ENCODE results near the gene CDH16.
A peak's percentile ranks its signal among the peaks of the same experiment; 100 is the strongest.

The CDH16 gene

GRCh38 chr16:66934138-66934838, 15.6 kb upstream of the CDH16 start, which contains the start of gene CIAO2B (continued):
- TF ChIP-seq ZNF280D (tag by site-specific recombination; IDR thresholded peaks at IDR 0.05) (no peak), ZNF529 (tag by site-specific recombination; IDR thresholded peaks at IDR 0.05; ENCODE audit: insufficient replicate concordance) (no peak), ZNF148 (tag by site-specific recombination; IDR thresholded peaks at IDR 0.05; ENCODE audit: borderline replicate concordance) (no peak), ZNF843 (tag by site-specific recombination; IDR thresholded peaks at IDR 0.05) (peak; percentile 69; the same call in 1 of the 2 replicates), ZNF433 (tag by site-specific recombination; IDR thresholded peaks at IDR 0.05; ENCODE audit: low read depth) (no peak), MZF1 (tag by site-specific recombination; IDR thresholded peaks at IDR 0.05; ENCODE audit: borderline replicate concordance) (peak; percentile 57; the same call in 1 of the 2 replicates), ZNF747 (tag by site-specific recombination; IDR thresholded peaks at IDR 0.05) (no peak), KLF16 (tag by site-specific recombination; IDR thresholded peaks at IDR 0.05) (peak; percentile 97), ZNF398 (tag by site-specific recombination; IDR thresholded peaks at IDR 0.05) (peak; percentile 73), ZNF341 (tag by site-specific recombination; IDR thresholded peaks at IDR 0.05; ENCODE audit: low read depth) (peak; percentile 68), ZNF155 (tag by site-specific recombination; IDR thresholded peaks at IDR 0.05) (no peak), ZNF362 (tag by site-specific recombination; IDR thresholded peaks at IDR 0.05) (no peak), ZNF645 (tag by site-specific recombination; IDR thresholded peaks at IDR 0.05) (no peak), HOXC10 (CRISPR knock-in tag; IDR thresholded peaks at IDR 0.05) (no peak), ZNF473 (tag by site-specific recombination; IDR thresholded peaks at IDR 0.05) (no peak), SCRT1 (tag by site-specific recombination; IDR thresholded peaks at IDR 0.05; ENCODE audit: borderline replicate concordance) (no peak), TCF7L2 (IDR thresholded peaks at IDR 0.05; ENCODE audit: borderline replicate concordance, low read depth, low read length) (no peak), ZNF223 (tag by site-specific recombination; IDR thresholded peaks at IDR 0.05) (no peak), ZBTB20 (tag by site-specific recombination; IDR thresholded peaks at IDR 0.05) (peak; percentile 78), ZNF558 (tag by site-specific recombination; IDR thresholded peaks at IDR 0.05) (no peak)
- TF ChIP-seq, protein P1, sequence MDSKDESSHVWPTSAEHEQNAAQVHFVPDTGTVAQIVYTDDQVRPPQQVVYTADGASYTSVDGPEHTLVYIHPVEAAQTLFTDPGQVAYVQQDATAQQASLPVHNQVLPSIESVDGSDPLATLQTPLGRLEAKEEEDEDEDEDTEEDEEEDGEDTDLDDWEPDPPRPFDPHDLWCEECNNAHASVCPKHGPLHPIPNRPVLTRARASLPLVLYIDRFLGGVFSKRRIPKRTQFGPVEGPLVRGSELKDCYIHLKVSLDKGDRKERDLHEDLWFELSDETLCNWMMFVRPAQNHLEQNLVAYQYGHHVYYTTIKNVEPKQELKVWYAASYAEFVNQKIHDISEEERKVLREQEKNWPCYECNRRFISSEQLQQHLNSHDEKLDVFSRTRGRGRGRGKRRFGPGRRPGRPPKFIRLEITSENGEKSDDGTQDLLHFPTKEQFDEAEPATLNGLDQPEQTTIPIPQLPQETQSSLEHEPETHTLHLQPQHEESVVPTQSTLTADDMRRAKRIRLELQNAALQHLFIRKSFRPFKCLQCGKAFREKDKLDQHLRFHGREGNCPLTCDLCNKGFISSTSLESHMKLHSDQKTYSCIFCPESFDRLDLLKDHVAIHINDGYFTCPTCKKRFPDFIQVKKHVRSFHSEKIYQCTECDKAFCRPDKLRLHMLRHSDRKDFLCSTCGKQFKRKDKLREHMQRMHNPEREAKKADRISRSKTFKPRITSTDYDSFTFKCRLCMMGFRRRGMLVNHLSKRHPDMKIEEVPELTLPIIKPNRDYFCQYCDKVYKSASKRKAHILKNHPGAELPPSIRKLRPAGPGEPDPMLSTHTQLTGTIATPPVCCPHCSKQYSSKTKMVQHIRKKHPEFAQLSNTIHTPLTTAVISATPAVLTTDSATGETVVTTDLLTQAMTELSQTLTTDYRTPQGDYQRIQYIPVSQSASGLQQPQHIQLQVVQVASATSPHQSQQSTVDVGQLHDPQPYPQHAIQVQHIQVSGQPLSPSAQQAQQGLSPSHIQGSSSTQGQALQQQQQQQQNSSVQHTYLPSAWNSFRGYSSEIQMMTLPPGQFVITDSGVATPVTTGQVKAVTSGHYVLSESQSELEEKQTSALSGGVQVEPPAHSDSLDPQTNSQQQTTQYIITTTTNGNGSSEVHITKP (tag by site-specific recombination; IDR thresholded peaks at IDR 0.05), result peak; percentile 64
- TF ChIP-seq, protein P2, sequence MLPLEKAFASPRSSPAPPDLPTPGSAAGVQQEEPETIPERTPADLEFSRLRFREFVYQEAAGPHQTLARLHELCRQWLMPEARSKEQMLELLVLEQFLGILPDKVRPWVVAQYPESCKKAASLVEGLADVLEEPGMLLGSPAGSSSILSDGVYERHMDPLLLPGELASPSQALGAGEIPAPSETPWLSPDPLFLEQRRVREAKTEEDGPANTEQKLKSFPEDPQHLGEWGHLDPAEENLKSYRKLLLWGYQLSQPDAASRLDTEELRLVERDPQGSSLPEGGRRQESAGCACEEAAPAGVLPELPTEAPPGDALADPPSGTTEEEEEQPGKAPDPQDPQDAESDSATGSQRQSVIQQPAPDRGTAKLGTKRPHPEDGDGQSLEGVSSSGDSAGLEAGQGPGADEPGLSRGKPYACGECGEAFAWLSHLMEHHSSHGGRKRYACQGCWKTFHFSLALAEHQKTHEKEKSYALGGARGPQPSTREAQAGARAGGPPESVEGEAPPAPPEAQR (tag by site-specific recombination; IDR thresholded peaks at IDR 0.05), result no peak

Measured in HEK293 (cell line).